A549 treated with dexamethasone at 1 μM for 4 hours (cell line): ENCODE data around the gene ATP10B. TPM values are rescaled to one million over a fixed set of nuclear protein-coding genes. Genes with fewer than 3 reads are reported as not detected.

Experiments used
- total RNA-seq: library from RNA; stranded (reverse); fragments of 200-300 nt; extraction: Qiagen RNA extraction; gene quantifications from 5 replicates; pipeline ENCODE4 v1.2.3, GENCODE V29; 2022

The ATP10B gene, protein sequence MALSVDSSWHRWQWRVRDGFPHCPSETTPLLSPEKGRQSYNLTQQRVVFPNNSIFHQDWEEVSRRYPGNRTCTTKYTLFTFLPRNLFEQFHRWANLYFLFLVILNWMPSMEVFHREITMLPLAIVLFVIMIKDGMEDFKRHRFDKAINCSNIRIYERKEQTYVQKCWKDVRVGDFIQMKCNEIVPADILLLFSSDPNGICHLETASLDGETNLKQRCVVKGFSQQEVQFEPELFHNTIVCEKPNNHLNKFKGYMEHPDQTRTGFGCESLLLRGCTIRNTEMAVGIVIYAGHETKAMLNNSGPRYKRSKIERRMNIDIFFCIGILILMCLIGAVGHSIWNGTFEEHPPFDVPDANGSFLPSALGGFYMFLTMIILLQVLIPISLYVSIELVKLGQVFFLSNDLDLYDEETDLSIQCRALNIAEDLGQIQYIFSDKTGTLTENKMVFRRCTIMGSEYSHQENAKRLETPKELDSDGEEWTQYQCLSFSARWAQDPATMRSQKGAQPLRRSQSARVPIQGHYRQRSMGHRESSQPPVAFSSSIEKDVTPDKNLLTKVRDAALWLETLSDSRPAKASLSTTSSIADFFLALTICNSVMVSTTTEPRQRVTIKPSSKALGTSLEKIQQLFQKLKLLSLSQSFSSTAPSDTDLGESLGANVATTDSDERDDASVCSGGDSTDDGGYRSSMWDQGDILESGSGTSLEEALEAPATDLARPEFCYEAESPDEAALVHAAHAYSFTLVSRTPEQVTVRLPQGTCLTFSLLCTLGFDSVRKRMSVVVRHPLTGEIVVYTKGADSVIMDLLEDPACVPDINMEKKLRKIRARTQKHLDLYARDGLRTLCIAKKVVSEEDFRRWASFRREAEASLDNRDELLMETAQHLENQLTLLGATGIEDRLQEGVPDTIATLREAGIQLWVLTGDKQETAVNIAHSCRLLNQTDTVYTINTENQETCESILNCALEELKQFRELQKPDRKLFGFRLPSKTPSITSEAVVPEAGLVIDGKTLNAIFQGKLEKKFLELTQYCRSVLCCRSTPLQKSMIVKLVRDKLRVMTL (N-terminal part only)
- total RNA-seq, result not detected in 5 replicates

DNA sequence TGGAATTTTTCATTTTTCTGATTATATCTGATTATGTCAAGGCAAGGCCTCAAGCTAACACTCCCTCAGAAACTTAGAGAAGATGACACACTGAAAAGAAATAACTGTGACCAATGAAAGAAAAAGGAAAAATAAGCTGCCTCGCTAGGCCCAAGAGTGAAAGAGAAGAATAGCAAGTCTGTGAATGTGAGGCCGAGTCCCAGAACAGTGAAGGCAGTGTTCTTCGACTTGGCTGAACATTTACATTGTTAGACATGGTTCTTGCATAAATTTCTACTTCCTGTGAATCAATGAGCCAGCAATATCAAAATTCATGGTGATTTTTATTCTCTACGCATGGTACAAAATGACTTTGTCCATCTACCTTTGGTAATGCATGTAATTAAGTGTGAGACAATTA is at the start of gene ATP10B:
TSS of gene ATP10B (minus strand) at position 163 of the 400 bp plus-strand sequence. CDS start 164,137 bp downstream, outside the sequence.

